DND-41 (cell line): Measurements from ENCODE around the gene TNFSF15.

Experiments
- CTCF ChIP-seq: IDR thresholded peaks from 2 replicates; pipeline ENCODE4 v1.5.1; 2012; ENCODE audit warnings: borderline replicate concordance, low read length, moderate library complexity, mild to moderate bottlenecking; ENCODE audit not compliant: poor library complexity, severe bottlenecking; ENCODE audit errors: extremely low read depth
- EZH2 ChIP-seq: IDR thresholded peaks from 3 replicates; pipeline ENCODE4 v1.6.1; 2012; ENCODE audit warnings: borderline replicate concordance, low read depth, mild to moderate bottlenecking, moderate library complexity, low read length, inconsistent platforms; ENCODE audit not compliant: severe bottlenecking

- no peak for TF ChIP-seq CTCF
- TF ChIP-seq EZH2 = no peak
These were observed 36.2 kb downstream of the TNFSF15 start for GRCh38 chr9:114769624-114770023.
